ENCODE measurements around the gene MYO16.
"Not testable (repeated sequence)": the region's sequence is repeated elsewhere in the genome, so short reads cannot be mapped to it uniquely, and the experiment has no call there.

The MYO16 gene

GRCh38 chr13:108742701-108743451 lies 113.5 kb downstream of the MYO16 start:
- no peak for DNase-seq (ENCODE audit: low read depth)

- no peak for DNase-seq (ENCODE audit: low read depth)
Measured at GRCh38 chr13:108743522-108743921, 114.1 kb downstream of the MYO16 start.

GRCh38 chr13:108747843-108748242 lies 118.4 kb downstream of the MYO16 start:
- DNase-seq (ENCODE audit: low read depth): no peak

GRCh38 chr13:108752276-108752675 lies 122.9 kb downstream of the MYO16 start:
- no peak for DNase-seq (ENCODE audit: low read depth)

- DNase-seq (ENCODE audit: low read depth): no peak
Measured at GRCh38 chr13:108755083-108755482, 125.7 kb downstream of the MYO16 start.

GRCh38 chr13:108760129-108760528 lies 130.7 kb downstream of the MYO16 start:
- no peak for DNase-seq (ENCODE audit: low read depth)

DNA sequence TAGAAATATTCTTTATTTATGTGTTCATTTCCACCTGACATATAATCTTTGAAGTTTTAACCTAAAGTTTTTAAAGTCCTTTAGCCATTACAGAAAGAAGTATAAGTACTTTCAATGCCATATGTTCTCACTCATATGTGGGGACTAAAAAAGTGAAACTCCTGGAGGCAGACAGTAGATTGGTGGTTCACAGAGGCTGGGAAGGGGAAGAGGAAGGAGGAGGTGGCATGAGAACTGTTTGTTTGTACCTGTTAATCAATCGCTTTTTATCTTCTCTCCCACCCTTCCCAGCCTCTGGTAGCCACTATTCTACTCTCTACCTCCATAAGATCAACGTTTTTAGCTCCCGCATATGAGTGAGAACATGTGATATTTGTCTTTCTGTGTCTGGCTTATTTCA lies 131.1 kb downstream of the MYO16 start:
- no peak for DNase-seq (ENCODE audit: low read depth)

GRCh38 chr13:108768035-108768434 lies 138.6 kb downstream of the MYO16 start:
- DNase-seq (ENCODE audit: low read depth): no peak

DNA sequence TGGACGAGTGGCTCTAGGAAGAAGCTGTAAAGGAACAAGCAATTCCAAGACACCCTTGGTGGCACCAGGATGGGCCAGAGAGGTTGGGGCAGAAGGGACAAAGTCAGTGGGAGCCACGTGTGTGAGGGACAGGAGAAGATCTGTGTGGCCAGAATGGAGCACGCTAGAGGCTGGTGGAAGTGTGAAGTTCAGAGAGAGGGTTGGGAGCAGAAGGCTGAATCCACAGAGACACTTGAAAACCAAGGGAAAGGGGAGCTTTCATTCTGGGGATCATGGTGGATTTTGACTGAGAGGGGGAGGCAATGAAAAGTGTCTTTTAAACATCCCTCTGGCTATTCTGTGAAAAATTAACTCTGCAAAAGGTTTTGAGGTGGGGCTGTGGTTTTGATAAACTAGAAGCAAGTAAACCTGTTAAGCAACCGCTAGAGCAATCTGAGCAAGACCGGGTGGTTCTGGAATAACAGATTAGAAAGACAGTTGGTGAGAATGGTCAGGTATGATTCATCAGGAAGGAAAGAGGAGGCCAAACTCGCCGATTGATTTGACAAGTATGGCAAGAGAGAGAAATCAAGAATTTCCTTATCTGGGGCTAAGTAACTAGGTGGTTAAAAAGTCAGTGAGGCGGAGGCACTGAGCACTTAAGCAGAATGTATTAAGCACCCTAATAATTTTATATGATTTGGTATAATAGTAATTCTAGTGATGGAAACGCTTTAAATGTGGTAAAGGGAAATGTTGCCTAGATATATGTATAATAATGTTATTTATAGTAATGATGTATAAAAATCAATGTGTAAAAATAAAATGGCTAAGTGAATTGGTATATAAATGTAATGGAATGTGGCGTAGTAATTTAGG lies 140.0 kb downstream of the MYO16 start:
- no peak for DNase-seq (ENCODE audit: low read depth)

- no peak for DNase-seq (ENCODE audit: low read depth)
Measured at GRCh38 chr13:108775597-108775996, 146.2 kb downstream of the MYO16 start.

DNA sequence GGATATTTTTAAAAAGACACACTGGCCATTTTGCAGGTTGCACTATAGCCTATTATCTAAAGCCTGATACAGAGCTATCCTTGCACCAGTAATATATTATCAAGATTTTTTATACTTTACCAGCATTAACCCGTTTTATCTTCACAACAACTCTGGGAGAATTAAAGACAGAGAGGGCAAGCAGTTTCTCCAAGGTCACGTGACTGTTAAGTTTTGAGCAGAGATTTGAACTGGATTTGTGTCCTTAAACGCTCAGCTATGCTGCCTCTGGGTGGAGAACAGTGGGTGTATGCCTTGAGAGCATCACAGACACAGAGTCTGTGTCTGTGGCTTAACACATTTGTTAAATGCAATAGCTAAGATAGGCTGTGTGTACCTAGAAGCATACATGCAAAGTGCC lies 147.2 kb downstream of the MYO16 start:
- DNase-seq (ENCODE audit: low read depth): no peak

DNA sequence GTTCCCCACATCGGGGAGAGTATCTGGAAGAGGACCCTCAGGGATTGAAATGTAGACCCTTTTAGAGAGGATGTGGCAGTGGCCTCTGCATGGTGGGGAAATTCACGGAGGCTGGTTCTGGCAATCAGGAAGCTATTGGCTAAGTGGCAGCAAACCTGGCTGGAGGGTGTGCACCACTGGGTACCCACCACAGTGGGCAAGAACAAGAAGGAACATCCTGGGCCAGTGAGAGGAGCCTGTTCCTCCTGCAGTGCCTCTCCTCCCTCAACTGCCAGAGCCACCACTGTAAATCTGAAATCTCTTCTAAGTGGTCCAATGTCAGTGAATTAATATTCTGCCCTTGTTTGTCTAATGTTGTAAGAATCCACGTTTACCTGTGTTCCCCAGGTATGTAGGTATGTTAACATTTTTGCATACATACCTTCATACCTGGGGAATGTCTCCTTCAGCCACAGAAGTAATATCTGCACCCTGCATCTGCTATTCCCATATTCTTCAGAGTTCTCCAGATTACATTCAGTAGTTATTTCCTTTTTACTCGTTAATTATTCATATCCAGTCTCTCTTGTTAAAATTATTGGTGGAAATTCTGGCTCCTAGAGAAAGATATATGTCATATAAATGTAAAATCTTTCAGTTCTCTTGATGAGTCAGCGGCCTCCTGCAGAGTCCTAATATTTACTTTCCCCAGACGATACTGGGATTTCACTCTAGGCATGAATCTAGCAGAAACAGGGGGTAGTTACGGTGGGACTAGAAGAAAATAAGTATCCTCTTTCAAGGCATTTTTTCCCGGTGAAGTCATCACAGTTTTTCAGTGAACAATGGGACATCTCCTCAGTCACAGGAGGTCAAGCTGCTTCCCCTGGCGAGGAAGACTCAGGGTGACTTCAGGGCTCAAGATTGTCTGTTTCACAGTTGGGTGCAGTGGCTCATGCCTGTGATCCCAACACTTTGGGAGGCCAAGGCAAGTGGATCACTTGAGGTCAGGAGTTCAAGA lies 148.3 kb downstream of the MYO16 start:
- DNase-seq (ENCODE audit: low read depth): no peak

DNA sequence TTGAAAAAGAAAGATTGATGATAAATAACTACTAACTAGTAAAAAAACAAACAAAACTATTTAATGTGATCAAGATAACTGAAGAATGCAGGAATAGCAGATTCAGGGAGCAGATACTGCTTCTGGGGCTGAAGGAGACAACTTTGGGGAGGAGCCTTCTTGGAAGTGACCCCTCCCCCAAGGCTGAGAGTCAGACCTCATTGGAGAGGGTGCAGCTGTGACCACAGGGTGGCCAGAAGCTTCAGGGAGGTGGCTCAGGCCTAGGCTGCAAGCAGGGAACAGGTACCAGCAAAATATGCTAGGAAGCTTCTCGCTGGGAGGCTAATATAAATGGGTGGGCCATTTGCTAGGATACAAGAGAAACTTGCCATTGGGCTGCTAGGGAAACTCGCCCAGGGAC lies 149.9 kb downstream of the MYO16 start:
- DNase-seq (ENCODE audit: low read depth): no peak

DNA sequence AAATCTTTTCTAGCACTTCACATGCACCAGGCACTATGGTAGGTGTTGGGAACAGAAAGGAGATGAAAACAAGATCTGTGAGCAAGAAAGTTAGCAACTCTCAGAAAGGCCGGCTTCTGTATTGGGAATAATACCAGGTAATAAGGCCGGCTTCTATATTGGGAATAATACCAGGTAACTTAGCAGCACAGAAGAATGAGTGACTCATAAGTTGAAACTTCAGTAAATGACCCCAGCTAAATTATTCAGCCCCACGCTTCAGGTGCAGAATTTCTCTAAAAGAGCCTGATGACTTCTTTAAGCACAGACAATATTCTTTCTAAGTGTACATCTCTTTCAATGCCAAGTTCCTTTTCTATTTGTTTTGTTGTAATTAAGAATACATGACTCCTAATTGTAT lies 151.3 kb downstream of the MYO16 start:
- no peak for DNase-seq (ENCODE audit: low read depth)

- DNase-seq (ENCODE audit: low read depth): no peak
Measured at GRCh38 chr13:108781312-108781711, 151.9 kb downstream of the MYO16 start.

DNA sequence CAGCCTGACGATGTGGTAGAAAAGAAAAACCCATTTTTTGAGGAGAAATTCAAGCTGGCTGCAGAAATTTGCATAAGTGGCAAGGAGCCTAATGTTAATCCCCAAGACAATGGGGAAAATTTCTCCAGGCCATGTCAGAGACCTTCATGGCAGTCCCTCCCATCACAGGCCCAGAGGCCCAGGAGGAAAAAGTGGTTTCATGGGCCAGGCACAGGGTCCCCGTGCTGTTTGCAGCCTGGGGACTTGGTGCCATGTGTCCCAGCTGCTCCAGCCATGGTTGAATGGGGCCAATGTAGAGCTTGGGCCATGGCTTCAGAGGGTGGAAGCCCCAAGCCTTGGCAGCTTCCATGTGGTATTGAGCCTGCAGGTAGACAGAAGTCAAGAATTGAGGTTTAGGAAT lies 153.1 kb downstream of the MYO16 start:
- DNase-seq (ENCODE audit: low read depth): not testable (repeated sequence)

DNA sequence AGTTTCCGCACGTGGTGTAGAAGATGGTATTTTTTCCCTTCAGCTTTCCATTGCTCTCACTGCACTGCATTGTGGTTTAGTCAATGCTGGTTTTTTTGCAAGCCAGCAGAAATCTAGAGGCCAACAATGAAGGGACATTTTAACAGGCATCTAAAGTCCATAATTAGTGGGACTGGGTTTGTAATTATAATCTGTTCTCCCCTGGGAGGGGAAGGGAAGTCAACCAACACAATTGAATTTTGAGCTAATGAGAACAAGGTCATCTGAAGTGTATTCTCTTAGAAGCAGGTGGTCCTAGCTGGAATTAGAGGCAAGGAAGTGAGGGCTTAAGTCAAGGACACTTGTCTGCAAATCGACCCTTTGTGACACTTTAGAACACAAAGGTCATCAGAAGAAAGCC lies 156.4 kb downstream of the MYO16 start:
- no peak for DNase-seq (ENCODE audit: low read depth)

DNA sequence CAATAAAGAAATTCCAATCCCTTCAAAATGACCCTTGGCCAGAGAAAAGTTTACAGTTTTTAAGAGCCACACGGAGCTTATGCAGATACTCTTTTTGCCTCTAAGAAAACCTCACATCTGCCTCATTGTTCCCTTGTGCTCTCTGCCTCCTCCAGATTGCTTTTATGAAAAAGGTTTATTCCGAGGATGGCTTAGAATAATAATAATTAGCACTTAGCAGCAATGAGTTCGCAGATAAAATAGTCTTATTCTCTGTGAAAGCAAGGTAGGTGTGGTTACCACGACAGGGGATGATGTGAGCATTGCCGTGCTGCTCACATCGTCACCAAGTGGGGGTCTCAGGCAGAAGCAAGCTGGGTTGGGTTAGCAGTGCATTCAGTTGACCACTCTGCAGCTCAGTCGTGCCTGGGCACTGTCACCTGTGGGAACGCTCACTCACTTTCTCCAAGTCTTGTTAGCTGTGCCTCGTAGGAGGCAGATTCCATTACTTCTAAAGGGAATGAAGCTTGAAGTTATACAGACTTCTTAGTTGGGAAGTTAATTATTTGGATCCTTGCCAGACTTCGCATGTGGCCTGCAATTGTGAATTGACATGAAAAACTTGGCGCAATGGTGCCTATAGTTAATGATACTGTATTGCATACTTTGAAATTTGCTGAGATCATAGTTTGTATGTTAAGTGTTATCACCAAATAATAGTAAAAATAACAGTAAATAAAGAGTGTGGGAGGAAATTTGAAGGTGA lies 157.2 kb downstream of the MYO16 start:
- DNase-seq (ENCODE audit: low read depth): no peak

DNA sequence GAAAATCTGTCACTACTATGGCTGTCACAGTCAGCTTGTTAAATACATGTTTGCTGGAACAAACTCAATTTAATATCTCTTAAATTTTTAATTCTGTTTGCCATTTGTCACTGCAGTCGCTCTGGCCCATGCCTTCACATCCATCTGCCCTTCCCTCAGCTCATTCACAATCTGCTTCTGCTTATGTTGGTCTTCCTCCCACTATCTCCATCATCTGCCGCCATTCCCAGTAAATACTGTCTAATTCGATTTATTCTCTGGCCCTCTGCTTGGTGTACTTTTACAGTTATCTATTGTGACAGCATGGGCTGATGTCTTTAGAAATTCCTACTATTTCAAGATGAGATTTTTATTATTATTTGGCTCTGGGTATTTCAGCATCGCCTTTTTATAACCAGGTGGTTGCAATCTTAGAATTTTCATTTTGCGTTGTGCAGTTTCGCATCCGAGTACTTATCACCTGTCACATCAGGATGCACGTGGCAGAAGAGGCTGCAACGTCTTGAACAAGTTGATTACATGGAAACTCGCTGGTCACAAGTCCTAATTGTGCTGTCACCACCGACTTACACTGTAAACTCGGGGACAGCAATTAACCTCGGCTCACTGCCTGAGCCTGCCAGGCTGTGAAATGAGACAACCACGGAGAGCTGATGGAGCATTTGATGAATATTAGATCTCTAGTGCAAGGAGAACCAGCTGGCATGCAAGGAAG lies 158.4 kb downstream of the MYO16 start:
- no peak for DNase-seq (ENCODE audit: low read depth)

DNA sequence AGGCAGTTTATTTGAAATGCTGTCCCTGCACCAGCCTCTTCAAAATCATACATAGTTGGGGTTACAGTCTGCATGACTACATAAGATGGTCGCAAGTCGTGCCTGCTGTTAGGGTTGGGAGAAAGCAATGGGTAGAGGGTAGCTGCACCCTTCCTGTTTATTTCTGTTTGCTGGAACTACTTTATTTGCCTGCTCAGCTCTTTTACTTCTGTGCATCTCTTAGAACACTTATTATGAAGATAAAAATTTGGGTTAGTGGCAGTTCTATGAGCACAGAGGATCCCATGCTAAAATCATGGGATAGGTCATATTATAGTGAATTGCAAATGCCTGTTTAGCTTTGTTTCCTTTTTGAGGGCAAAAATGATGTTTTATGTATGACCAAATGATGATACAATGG lies 160.1 kb downstream of the MYO16 start:
- DNase-seq (ENCODE audit: low read depth): no peak

- DNase-seq (ENCODE audit: low read depth): no peak
Measured at GRCh38 chr13:108795841-108796240, 166.4 kb downstream of the MYO16 start.
